SK-N-SH treated with all-trans-retinoic acid at 6 μM for 48 hours (cell line): ENCODE data around the gene FAM9B.

Experiments used
- ATAC-seq: fragments of 200-7000 bp; cut with Tn5 transposase; 3 replicates; pipeline ENCODE4 v1.9.1; 2020; ENCODE audit warnings: mild to moderate bottlenecking, moderate library complexity
- TF ChIP-seq, protein P1 (sequence below): fragments of 250-450 bp; sonication (Bioruptor Pico); IDR thresholded peaks from 2 replicates; pipeline ENCODE4 v1.5.0; 2020; ENCODE audit warnings: mild to moderate bottlenecking, moderate library complexity

The FAM9B gene

DNA sequence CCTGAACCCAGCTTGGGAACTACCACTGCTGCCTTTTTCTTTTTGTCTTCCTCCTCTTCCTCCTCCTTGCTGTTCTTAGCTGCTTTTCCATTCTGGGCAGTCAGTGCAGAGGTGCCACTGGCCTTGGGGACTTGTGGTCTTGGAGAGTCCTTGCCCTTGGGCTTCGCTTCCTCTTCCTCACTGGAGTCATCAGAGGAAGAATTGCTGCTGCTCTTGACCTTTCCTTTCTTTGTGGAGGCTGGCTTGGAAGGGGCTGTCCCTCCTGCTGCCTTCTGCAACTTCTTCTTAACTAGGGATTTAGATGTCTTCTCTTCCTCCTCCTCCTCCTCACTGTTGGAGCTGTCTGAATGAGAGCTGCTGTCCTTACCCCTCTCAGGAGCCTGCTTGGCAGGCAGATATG, 53.2 kb downstream of the FAM9B start:
- TF ChIP-seq, protein P1, sequence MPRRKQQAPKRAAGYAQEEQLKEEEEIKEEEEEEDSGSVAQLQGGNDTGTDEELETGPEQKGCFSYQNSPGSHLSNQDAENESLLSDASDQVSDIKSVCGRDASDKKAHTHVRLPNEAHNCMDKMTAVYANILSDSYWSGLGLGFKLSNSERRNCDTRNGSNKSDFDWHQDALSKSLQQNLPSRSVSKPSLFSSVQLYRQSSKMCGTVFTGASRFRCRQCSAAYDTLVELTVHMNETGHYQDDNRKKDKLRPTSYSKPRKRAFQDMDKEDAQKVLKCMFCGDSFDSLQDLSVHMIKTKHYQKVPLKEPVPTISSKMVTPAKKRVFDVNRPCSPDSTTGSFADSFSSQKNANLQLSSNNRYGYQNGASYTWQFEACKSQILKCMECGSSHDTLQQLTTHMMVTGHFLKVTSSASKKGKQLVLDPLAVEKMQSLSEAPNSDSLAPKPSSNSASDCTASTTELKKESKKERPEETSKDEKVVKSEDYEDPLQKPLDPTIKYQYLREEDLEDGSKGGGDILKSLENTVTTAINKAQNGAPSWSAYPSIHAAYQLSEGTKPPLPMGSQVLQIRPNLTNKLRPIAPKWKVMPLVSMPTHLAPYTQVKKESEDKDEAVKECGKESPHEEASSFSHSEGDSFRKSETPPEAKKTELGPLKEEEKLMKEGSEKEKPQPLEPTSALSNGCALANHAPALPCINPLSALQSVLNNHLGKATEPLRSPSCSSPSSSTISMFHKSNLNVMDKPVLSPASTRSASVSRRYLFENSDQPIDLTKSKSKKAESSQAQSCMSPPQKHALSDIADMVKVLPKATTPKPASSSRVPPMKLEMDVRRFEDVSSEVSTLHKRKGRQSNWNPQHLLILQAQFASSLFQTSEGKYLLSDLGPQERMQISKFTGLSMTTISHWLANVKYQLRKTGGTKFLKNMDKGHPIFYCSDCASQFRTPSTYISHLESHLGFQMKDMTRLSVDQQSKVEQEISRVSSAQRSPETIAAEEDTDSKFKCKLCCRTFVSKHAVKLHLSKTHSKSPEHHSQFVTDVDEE (CRISPR knock-in tag), result no peak
- TF ChIP-seq, all 23 proteins: peak for 0
- ATAC-seq, result no peak
